ENCODE measurements around the gene PLB1.

DNA sequence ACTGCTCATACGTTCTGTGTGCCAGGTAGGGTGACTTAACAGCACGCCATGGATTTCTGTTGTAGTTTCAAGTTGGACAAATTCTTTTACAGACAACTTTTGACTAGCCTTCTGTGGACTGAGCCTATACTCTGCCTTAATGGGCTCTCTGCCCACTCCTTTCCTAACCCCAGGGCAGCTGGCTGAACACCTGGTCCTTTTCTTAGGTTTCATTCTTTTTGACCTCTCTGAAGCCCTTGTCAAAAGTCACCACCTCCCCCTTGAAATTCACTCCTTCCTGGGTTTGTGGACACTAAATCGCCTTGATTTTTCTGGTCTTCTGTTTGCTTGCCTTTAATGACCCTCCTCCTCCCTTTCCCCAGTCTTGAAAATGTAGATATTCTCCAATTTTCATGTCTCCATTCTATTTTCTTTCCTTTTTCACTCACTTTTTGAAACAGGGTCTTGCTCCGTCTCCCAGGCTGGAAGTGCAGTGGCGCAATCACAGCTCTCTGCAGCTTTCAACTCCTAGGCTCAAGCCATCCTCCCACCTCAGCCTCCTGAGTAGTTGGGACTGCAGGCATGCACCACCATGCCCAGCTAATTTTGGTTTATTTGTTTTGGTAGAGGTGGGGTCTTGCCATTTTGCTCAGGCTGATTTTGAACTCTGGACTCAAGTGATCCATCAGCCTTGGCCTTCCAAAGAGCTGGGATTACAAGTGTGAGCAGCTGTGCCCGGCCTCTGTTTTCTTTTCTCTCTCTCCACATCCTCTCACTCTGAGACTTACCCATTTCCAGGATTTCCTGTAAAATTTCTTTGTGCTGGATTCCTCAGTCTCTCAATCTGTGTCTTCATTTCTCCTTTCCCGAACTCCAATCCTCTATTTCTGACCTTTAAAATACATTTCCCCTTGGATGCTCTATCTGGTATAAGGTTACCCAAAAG is 112.9 kb downstream of the PLB1 start:
- TF ChIP-seq, protein P1, sequence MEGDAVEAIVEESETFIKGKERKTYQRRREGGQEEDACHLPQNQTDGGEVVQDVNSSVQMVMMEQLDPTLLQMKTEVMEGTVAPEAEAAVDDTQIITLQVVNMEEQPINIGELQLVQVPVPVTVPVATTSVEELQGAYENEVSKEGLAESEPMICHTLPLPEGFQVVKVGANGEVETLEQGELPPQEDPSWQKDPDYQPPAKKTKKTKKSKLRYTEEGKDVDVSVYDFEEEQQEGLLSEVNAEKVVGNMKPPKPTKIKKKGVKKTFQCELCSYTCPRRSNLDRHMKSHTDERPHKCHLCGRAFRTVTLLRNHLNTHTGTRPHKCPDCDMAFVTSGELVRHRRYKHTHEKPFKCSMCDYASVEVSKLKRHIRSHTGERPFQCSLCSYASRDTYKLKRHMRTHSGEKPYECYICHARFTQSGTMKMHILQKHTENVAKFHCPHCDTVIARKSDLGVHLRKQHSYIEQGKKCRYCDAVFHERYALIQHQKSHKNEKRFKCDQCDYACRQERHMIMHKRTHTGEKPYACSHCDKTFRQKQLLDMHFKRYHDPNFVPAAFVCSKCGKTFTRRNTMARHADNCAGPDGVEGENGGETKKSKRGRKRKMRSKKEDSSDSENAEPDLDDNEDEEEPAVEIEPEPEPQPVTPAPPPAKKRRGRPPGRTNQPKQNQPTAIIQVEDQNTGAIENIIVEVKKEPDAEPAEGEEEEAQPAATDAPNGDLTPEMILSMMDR (IDR thresholded peaks at IDR 0.05): no peak
- no peak for TF ChIP-seq POLR2AphosphoS5 (IDR thresholded peaks at IDR 0.05)

Measured in stomach (tissue), 4 donors.